Measurements from ENCODE around the gene TEFM.
A peak's percentile ranks its signal among the peaks of the same experiment; 100 is the strongest.
"Not testable (repeated sequence)": the region's sequence is repeated elsewhere in the genome, so short reads cannot be mapped to it uniquely, and the experiment has no call there.

TEFM gene, protein sequence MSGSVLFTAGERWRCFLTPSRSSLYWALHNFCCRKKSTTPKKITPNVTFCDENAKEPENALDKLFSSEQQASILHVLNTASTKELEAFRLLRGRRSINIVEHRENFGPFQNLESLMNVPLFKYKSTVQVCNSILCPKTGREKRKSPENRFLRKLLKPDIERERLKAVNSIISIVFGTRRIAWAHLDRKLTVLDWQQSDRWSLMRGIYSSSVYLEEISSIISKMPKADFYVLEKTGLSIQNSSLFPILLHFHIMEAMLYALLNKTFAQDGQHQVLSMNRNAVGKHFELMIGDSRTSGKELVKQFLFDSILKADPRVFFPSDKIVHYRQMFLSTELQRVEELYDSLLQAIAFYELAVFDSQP

DNA sequence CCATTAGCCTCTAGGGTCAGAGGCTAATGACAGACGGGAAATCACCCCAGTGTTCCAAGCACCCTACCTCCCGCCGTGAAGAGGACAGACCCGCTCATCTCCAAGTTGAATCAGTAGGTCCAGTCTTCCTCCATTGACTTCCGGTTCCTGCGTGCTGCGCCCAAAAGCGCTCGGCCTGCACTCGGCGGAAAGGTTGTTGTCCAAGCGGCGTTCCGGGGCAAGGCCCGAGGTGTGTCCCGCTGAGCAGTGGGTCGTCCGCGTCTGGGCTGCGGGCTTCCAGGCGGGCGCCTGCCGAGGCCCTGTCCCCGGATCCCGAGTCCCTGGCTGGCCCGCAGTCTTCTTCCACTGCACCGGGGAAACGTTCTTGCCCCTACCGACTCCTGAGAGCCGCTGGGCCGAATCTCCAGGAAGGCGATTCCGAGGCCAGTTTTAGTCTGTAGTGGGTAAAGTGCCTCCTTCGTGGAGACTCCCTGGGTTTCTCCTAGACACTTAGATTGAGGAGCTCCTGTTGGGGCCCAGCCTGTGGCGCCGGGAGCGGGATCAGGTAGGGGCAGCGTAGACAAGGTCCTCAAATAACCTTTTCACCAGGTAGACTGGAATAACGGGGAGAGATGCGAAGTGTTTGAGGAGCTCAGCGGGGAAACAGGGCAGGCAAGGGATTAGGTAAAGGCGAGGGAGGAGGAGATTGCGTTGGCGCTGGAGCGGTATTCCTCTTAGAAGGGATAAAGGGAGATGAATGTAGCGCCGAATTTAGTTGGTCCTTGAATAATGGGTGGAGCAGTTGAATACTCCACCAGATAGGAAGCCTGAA is at the start of gene TEFM:
TEFM (minus strand) TSS at position 138 of the 811 bp plus-strand sequence; CDS start at position 98, 40 bp downstream.
- peak; percentile 74 to 83 (median 82) for DNase-seq (ENCODE audit: low read depth in 2 of 3, low spot score in 2 of 3)

DNA sequence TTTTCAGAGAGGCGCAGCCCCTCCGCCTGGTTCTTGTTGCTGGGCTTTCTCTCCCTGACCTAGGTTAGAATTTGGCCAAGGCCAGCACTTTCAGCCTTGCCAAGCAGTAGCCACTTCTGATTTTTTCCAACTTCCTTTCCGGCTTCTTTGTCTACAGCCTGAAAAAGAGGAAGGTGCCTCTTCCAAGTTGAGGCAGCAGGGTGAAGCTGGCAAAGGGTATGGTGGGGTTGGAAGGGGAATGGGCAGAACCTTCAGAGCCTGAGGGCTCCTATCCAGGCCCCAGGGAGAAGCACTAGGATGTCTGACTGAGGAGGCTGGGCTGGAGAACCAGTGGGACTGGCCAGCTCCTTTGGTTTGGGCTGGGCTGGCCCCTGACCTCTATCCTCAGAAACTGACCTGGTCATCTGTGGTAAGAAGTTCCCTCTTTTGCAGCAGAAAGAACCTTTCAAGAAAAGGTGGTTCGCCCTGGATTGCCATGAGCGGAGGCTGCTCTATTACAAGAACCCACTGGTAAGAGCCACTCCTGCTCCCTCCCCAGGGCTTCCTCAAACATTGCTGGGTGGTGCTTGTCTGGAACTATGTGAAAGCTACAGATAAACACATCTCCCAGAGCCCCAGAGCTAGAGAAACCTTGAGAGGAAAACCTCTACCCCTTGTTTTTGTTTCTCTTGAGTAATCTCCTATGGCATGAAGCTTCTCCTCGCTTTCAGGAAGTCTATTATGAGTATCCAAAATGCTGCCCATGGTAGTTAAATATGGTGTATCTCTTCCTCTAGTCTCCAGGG is 48.2 kb upstream of the TEFM start:
- no peak for DNase-seq (ENCODE audit: low read depth in 2 of 3, low spot score in 2 of 3)

DNA sequence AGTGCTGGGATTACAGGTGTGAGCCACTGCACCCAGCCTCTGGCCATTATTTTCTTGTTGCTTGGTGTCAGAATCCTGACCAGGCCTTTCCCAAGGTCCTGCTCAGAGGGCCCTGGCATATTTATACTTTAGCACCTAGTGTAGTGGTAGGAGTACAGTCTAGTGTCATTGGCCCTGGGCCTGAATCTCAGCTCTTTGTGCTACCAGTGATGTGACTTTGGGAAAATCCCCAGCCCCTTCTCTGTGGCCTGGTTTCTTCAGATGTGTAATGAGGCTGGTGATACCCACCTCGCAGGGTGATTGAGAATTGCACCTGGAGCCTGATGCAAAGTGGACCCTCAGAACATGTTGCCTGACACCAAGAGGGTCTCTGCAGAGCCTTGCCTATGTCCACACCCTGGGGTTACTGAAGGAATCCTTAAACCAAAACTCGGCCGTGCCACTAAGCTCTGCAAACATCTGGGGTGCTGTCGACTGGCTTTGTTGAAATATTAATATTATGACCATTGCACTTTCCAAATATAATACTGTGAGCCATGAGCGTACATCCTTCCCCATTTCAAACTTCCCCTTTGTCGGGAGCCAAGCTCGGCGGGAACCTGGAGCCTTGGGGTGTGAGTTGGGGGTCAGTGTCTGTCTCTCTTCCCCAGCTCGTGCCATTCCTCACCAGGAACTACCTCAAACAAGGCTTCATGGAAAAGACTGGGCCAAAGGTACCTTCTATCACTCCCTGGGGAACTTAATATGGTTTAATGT is 46.8 kb upstream of the TEFM start:
- DNase-seq (ENCODE audit: low read depth in 2 of 3, low spot score in 2 of 3) = no peak

DNA sequence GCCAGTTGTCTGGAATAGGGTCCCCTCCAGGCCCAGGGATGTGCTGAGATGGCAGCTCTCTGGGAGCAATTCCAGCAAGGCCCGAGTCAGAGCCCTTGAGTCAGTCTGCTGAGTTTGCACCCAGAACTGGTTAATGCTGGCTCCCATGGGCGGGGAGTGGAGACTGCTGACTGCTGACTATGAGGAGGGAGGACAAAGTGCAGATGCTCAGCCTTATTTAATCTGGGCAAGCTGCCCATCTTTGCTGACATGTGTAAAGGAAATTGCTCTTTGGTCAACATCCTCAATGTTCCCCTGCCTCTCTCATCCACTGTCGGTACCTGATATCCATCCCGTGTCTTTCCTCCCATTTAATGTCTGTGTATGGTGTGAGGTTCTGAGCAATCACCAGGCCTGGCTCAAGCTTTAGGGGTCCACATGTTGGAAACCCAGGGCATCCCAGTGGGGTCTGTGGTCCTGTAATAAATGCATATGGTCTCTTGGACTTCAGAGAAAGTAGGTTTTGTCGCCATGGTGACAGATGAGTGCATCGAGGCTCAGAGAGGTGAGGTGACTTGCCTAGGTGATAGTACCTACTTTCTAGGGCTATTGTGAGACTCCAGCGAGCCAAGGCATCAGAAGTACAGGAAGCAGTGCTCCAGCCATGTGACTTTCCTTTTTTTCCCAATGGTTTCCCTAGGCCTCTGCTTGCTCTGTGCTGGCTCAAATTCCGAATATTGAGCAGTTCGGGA is 44.8 kb upstream of the TEFM start:
- DNase-seq (ENCODE audit: low read depth in 2 of 3, low spot score in 2 of 3) = no peak

DNA sequence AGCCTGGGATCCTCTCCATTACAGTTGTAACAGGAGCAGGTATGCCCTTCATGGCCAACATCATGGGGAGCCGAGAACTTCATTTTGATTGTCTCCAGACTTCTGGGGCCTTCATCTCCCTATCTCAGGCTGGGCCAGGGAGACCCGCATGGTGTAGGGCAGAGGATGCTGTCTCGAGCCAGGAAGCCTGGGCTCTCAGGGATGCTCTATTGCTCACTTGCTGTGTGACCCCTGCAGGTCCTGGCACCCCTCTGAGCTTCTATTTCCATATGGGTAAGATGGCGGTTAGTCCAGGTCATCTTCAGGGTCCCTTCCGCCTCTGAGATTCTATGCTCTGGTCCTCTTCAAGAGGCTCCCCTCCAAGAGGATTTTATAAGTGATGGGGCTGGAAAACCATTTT is 44.2 kb upstream of the TEFM start:
- DNase-seq (ENCODE audit: low read depth in 2 of 3, low spot score in 2 of 3) = no peak

DNA sequence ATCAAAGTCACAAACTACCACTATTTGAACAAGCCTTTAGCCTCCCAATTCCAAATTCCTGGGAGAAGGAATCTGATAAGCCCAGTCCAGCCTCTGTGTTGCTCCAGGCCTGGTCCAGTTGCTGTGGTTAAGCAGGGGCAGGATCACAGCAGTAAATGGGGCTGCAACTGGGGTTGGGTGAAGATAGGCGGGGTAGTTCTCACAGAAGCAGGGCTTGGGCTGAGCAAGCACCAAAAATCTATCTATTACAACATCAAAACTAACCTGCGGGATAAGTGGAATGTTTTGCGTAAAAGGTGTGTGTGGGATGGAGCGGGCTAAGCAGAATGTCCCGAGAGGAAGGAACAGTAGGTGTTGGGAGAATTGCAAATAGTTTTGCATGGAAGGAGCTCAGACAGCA is 41.8 kb upstream of the TEFM start:
- no peak for DNase-seq (ENCODE audit: low read depth in 2 of 3, low spot score in 2 of 3)

DNA sequence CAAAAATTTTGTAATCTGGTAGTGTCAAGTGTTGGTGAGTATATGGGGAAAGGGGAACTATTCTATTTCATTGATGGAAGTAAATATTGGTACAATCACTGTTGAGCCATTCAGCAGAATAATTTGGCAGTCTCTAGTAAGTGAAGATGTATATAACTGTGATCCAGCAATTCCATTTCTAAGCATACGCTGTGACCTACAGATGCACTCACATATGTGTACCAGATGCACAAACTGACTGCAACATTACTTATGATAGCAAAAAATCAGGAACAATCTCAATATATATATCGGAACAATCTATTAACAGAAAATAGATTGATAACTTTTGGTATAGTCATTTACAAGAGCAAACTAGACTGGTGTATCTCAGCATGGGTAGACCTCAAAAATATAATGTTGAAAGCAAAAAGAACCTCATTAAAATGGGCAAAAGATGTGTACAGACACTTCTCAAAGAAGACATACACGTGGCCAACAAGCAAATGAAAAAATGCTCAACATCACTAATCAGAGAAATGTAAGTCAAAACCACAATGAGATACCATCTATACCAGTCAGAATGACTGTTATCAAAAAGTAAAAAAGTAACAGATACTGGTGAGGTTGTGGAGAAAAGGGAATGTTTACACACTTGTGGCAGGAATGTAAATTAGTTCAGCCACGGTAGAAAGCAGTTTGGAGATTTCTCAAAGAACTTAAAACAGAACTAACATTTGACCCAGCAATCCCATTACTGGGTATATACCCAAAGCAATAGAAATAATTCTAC is 36.5 kb upstream of the TEFM start:
- DNase-seq (ENCODE audit: low read depth in 2 of 3, low spot score in 2 of 3) = no peak

DNA sequence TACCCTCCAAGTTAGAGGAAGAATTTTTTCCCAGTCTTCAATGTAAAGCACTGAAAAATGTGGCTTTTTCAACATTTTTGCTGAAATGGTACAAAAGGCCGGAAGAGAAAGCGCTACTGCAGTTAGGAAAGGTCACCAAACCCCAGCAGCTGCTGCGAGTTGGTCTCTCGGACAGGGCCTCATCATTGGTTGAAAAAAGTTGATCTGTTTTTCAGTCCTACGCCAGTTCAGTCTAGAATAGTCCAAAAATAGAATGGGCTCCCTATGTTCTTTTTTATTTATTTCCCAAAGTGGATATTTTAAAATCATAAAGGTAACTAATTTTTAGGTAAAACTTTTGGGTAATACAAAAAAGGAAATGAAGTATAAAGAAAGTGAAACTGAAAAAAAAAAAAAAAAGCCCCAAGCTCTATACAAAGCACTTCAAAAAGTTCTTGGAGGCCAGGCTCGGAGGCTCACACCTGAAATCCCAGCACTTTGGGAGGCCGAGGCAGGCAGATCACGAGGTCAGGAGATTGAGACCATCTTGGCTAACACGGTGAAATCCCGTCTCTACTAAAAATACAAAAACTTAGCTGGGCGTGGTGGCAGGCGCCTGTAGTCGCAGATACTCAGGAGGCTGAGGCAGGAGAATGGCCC is 33.1 kb upstream of the TEFM start:
- DNase-seq (ENCODE audit: low read depth in 2 of 3, low spot score in 2 of 3) = no peak

DNA sequence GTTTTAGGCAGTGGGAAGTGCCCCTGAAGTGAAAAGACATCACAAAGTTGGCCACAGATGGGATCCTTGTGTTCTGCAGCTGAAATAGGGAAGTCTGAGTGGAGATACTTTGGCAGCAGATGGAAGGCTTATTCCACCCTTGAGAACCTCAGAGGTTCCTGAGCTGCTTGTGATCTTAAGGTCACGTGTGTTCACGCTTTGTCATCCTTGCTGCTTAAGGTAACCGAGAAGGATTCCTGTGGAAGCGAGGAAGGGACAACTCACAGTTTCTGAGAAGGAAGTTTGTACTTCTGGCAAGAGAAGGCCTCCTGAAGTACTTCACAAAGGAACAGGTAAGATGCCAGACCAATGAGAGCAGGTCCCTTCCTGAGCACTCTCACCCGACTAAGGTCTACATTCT is 27.9 kb upstream of the TEFM start:
- no peak for DNase-seq (ENCODE audit: low read depth in 2 of 3, low spot score in 2 of 3)

DNA sequence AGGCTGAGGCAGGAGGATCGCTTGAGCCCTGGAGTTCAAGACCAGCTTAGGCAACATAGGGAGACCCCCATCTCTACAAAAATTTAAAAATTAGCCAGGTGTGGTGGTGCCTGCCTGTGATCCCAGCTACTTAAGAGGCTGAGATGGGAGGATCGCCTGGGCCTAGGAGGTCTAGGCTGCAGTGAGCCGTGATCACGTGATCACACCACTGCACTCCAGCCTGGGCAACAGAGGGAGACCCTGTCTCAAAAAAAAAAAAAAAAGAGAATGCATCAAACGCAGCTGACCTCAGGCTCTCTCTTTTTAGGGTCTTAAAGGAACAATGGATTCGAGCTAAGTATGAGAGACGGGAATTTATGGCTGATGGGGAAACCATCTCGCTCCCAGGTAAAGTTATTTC is 25.5 kb upstream of the TEFM start:
- not testable (repeated sequence) for DNase-seq (ENCODE audit: low read depth in 2 of 3, low spot score in 2 of 3)

DNA sequence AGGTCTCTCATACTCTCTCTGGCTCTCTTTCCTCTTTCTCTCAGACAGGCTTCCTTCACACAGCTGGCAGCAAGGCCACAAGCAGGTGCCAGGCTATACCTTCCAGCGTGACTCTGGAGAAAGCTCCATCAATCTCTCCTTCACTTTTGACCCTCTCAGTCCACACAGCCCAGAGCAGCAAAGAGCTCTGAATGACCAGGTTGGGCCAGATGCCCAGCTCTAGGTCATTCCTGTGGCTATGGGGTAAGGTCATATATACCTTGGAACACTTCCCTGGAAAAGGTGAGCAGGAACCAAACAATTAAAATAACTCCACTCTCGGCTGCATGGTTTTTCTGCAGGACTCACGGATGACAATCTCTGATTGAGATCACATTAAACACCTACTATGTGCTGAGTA is 24.5 kb upstream of the TEFM start:
- no peak for DNase-seq (ENCODE audit: low read depth in 2 of 3, low spot score in 2 of 3)

DNA sequence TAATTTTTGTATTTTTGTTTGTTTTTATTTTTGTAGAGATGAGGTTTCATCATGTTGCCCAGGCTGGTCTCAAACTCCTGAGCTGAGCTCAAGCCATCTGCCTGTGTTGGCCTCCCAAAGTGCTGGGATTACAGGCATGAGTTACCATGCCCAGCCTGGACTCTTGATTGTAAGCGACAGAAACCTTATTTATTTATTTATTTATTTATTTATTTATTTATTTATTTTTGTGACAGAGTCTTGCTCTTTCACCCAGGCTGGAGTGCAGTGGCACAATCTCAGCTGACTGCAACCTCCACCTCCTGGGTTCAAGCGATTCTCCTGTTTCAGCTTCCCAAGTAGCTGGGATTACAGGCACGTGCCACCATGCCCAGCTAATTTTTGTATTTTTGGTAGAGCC is 23.8 kb upstream of the TEFM start:
- DNase-seq (ENCODE audit: low read depth in 2 of 3, low spot score in 2 of 3) = not testable (repeated sequence)

DNA sequence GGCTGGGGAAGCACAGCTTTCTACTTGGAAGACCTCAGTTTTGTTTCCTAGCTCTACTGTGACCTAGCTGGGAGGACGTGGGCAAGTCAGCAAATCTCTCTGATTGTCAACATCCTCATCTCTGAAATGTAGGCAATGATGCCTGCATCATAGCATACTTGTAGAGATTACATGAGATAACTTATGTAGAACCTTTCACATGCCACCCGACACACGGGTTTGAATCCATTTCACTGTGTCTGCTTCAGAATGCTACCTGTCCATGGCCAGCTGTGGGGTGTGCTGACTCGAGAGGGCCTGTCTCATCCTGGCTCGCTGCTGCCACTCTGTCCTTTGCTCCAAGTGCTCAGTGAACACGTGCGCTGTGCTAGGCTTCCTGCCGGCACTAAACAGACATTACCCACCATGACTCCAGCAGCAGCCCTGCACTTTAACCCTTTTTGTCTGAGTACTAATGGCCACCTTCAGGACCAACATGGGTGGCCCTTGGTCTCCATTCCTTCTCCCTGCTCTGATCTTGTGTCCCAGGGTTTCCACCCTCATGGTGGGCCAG is 23.1 kb upstream of the TEFM start:
- no peak for DNase-seq (ENCODE audit: low read depth in 2 of 3, low spot score in 2 of 3)

DNA sequence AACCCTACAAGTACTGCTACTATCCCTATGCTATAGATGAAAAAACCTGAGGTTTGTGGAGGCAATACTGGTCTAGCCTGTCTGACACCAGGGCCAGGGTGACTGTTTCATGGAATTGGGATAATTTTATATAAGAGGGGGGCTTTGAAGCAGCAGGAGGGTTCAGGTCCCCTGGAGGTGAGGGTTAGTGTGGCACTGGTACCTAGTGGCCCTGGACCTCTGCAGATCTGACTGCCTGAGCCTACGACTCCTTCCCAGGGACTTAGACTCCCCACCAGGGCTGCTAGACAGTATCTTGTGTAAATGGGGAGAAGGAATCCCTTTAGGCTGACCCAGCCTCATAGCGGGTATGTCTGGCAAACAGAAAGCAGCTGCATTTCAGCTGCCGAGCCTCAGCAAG is 22.5 kb upstream of the TEFM start:
- DNase-seq (ENCODE audit: low read depth in 2 of 3, low spot score in 2 of 3) = no peak

DNA sequence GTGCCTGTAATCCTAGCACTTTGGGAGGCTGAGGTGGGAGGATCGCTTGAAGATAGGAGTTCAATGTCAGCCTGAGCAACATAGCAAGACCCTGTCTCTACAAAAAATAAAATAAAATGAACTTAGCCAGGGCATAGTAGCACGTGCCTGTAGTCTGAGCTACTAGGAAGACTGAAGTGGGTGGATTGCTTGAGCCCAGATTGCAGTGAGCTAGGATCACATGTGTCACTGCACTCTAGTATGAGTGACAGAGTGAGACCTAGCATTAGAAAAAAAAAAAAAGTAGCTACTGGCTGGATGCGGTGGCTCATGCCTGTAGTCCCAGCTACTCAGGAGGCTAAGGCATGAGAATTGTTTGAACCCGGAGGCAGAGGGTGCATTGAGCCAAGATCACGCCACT is 21.7 kb upstream of the TEFM start:
- DNase-seq (ENCODE audit: low read depth in 2 of 3, low spot score in 2 of 3) = no peak

DNA sequence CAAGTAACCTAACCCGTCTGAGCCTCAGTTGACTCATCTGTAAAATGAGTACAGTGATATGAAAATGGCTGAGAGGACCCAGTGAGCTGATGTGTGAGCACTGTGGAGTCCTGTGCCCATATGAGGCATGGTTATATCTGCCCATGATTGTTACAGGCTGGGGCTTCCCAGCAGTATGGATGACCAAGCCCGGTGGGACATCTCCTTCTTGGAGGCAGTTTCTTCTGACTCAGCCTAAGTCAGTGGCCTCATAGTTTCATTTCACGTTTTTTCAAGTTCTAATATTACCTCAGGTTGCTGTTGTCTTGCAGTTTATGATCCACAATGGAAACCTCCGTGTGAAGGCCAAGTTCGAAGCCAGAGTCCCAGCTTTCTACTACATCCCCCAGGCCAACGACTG is 20.5 kb upstream of the TEFM start:
- DNase-seq (ENCODE audit: low read depth in 2 of 3, low spot score in 2 of 3) = no peak

DNA sequence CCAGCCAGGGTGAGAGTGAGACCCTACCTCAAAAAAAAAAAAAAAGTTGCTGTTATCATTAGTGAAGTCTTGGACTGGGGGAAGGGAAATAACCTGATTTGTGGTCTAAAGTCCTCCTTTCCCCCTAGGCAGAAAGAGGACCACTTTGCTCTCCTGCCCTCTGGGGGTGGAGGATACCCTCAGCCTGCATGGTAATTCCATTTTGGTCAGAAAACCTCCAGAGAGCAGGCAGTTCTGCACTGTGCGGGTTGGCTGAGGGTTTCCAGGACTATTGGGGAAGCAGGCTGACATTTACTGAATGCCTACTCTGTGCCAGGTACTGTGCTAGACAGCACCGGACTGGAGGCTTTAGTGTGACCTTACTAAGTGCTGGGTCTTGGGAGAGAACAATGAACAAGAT is 18.3 kb upstream of the TEFM start:
- DNase-seq (ENCODE audit: low read depth in 2 of 3, low spot score in 2 of 3) = no peak

DNA sequence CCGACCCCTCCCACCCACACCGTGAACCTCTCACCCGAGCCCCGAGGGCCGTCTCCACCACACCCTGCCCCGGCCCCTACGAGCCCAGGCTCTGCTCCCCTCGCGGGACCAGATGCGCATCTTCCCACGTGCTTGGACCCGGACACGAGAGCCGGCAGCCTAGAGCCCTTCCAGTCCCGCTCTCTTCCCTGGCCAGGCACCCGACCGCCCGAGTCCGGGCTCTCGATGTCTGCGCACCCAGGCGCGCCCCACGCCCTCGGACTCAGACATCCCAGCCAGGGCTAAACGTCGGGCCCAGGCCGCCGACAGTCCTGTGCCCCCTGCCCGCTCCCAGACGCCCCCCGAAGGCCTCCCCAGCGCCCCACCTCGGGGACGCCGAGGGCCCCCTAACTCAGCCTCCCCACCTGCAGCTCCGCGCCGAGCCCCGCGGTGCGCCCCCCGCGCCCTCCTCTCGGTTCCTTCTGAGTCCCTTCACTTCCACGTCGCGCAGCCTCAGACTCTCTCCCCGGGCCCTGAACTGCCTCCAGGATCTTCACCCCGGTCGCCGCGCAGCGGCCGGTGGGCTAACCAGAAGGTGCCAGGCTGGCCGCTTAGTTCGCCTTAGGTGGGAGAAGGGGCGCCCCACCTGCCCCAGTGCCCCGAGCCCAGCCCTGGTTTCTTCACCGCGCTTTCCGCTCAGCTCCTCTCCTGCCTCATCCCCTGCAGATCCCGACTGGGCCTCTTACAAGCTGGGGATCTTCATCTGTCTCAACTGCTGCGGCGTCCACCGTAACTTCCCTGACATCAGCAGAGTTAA is 16.4 kb upstream of the TEFM start:
- no peak for DNase-seq (ENCODE audit: low read depth in 2 of 3, low spot score in 2 of 3)

Data from activated CD8-positive, alpha-beta memory T cell treated with anti-CD3 and anti-CD28 coated beads for 48 hours (primary cell).